Activated naive CD4-positive, alpha-beta T cell treated with anti-CD3 and anti-CD28 coated beads, Interleukin-2, amount 50 U/mL, for 24 hours (primary cell): ENCODE measurements around the gene NHLH2.

ENCODE experiments used
- H3K27ac Mint-ChIP-seq: one replicate; pipeline ENCODE4 v1.8.0; 2021; ENCODE audit warnings: mild to moderate bottlenecking, mixed read lengths
- H3K27me3 Mint-ChIP-seq: one replicate; pipeline ENCODE4 v1.8.0; 2021; ENCODE audit warnings: mixed read lengths
- H3K36me3 Mint-ChIP-seq: one replicate; pipeline ENCODE4 v1.8.0; 2021; ENCODE audit warnings: mixed read lengths
- H3K4me1 Mint-ChIP-seq: one replicate; pipeline ENCODE4 v1.8.0; 2021; ENCODE audit warnings: mixed read lengths
- H3K4me3 Mint-ChIP-seq: one replicate; pipeline ENCODE4 v1.8.0; 2021; ENCODE audit warnings: mild to moderate bottlenecking, mixed read lengths
- H3K9me3 Mint-ChIP-seq: one replicate; pipeline ENCODE4 v1.8.0; 2021; ENCODE audit warnings: mixed read lengths

Gene NHLH2

GRCh38 chr1:115840605-115841460 is at the start of gene NHLH2:
NHLH2 (minus strand) TSS chr1:115841126; CDS start chr1:115838372, 2,754 bp downstream.
- H3K4me1 Mint-ChIP-seq, result peaks cover 4% of the 10 kb centered on the region
- peak within 1 kb of the TSS; percentile 7 for H3K4me3 Mint-ChIP-seq
- H3K9me3 Mint-ChIP-seq, result peaks cover 5% of the 10 kb centered on the region
- H3K27me3 Mint-ChIP-seq, result peaks cover 45% of the 10 kb centered on the region
- H3K27ac Mint-ChIP-seq, result no peak within 1 kb of the TSS
- no peaks in the 10 kb centered on the region for H3K36me3 Mint-ChIP-seq

GRCh38 chr1:115890580-115890979 is 49.7 kb upstream of the NHLH2 start:
- Mint-ChIP-seq H3K27ac (no peak overlapping the region), H3K9me3 (no peaks in the 10 kb centered on the region), H3K27me3 (peaks cover 5% of the 10 kb centered on the region), H3K4me1 (no peaks in the 10 kb centered on the region), H3K4me3 (no peak overlapping the region), H3K36me3 (no peaks in the 10 kb centered on the region)

GRCh38 chr1:115888976-115889375 is 48.0 kb upstream of the NHLH2 start:
- Mint-ChIP-seq H3K9me3 (no peaks in the 10 kb centered on the region), H3K4me1 (no peaks in the 10 kb centered on the region), H3K27ac (no peak overlapping the region), H3K4me3 (no peak overlapping the region), H3K36me3 (no peaks in the 10 kb centered on the region), H3K27me3 (peaks cover 5% of the 10 kb centered on the region)

DNA sequence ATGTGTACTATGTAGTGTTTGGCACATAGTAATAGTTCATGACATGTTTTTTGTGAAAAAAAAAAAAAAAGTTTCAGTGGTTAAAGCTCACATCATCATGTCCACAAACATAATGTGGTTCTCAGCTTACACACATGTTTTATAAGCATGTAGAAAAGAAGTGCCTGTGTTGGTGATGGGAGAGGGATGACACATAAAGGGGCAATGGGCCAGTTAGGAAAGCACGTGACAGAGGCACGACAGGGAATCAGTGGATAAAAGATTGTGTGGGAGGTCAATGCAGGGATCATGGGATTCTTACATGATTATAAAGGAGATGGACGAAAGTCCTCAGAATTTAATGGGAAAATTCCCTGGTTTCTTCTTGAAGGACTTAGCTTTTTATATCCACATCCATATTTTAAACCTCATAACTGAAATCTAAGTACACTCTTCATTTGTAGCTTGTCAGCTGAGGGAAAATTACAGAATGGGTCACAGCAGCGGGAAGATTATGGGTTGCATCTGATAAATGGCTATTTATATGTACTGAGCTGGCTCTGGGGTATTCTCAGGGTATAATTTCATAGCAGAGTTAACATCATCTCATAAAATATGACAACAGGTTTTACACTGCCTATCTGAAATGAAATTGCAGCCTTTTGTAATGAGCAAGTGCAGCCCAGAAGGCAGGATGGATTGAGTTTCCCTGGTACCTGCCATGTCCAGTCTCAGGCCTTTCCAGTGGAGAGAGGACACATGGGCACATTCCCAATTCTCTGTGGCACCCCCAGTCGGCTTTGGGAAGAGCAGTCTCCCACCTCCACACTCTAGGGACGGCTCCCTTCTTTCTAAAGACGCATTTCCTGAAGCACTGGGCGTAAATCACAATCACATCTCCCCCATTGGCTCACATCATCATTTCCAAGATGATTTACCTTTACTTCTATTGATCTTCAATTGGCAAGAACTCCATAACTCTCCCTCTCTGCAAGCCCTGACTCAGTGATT is 42.3 kb upstream of the NHLH2 start:
- Mint-ChIP-seq H3K36me3 (no peaks in the 10 kb centered on the region), H3K4me1 (no peaks in the 10 kb centered on the region), H3K9me3 (no peaks in the 10 kb centered on the region), H3K27me3 (peaks cover 3% of the 10 kb centered on the region), H3K4me3 (no peak overlapping the region), H3K27ac (no peak overlapping the region)

- H3K4me1 Mint-ChIP-seq, result no peaks in the 10 kb centered on the region
- no peaks in the 10 kb centered on the region for H3K9me3 Mint-ChIP-seq
- no peak overlapping the region for H3K4me3 Mint-ChIP-seq
- H3K36me3 Mint-ChIP-seq, result no peaks in the 10 kb centered on the region
- H3K27me3 Mint-ChIP-seq, result peaks cover 4% of the 10 kb centered on the region
- no peak overlapping the region for H3K27ac Mint-ChIP-seq
Measured at GRCh38 chr1:115880981-115881672, 40.2 kb upstream of the NHLH2 start.

GRCh38 chr1:115879977-115880376 is 39.1 kb upstream of the NHLH2 start:
- Mint-ChIP-seq H3K27me3 (peaks cover 8% of the 10 kb centered on the region), H3K36me3 (no peaks in the 10 kb centered on the region), H3K4me1 (no peaks in the 10 kb centered on the region), H3K4me3 (no peak overlapping the region), H3K27ac (no peak overlapping the region), H3K9me3 (no peaks in the 10 kb centered on the region)

DNA sequence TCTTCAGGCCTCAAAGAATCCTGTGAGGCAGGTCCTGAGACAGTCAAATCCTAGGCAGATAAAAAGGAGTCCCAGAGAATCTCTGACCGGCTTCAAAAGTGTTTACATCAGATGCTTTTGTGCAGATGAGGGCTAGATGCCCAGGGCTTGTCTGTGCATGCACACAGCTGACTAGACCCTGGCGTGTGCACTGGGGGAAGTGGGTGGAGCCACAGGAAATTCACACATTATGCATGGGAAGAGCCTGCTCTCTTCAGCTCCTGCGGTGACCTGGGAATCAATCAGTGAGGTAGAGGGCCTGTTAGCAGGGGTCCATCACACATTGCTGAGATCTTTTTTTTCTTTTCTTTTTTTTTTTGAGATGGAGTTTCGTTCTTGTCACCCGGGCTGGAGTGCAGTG is 36.6 kb upstream of the NHLH2 start:
- Mint-ChIP-seq H3K9me3 (no peaks in the 10 kb centered on the region), H3K27ac (no peak overlapping the region), H3K36me3 (no peaks in the 10 kb centered on the region), H3K27me3 (peaks cover 12% of the 10 kb centered on the region), H3K4me3 (no peak overlapping the region), H3K4me1 (no peaks in the 10 kb centered on the region)

DNA sequence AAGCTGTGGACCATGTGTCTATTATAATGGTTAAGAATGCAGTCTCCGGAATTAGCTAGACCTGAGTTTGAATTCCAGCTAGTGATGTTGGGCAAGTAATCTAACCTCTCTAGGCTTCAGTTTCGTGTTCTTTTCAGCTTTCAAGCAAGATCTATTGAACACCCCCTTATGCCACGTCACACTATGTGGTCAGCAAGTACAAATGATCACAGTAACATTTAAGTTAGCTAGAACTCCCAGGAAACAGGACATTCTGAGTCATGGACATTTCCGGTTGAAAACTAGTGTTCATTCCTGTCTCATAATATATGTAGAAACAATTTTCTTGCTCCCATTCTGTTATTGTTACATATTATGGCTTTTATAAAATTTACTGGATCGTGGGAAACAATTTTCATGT is 34.0 kb upstream of the NHLH2 start:
- Mint-ChIP-seq H3K36me3 (no peaks in the 10 kb centered on the region), H3K27ac (no peak overlapping the region), H3K27me3 (peaks cover 15% of the 10 kb centered on the region)

DNA sequence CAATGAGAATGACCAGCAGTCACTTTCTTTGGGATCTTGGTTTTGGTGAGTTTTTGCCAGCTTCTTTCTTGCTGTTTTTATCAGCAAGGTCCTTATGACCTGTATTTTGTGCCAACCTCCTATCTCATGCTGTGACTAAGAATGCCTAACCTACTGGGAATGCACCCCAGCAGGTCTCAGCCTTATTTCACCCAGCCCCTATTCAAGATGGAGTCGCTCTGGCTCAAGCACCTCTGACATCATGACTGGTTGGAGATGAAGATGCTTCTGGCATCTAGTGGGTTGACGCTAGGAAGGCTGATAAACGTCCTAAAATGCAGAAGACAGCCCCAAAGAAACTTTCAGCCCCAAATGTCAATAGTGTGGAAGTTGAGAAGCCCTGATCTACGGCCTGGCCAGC is 33.6 kb upstream of the NHLH2 start:
- no peaks in the 10 kb centered on the region for H3K9me3 Mint-ChIP-seq
- no peak overlapping the region for H3K4me3 Mint-ChIP-seq
- H3K36me3 Mint-ChIP-seq, result no peaks in the 10 kb centered on the region
- H3K4me1 Mint-ChIP-seq, result no peaks in the 10 kb centered on the region
- H3K27ac Mint-ChIP-seq, result no peak overlapping the region
- H3K27me3 Mint-ChIP-seq, result peaks cover 15% of the 10 kb centered on the region

More for the DNA sequence above, 34.0 kb upstream of the NHLH2 start:
- H3K9me3 Mint-ChIP-seq, result no peaks in the 10 kb centered on the region
- no peak overlapping the region for H3K4me3 Mint-ChIP-seq
- H3K4me1 Mint-ChIP-seq, result no peaks in the 10 kb centered on the region

GRCh38 chr1:115873184-115873583 is 32.3 kb upstream of the NHLH2 start:
- Mint-ChIP-seq H3K4me3 (no peak overlapping the region), H3K9me3 (no peaks in the 10 kb centered on the region), H3K27me3 (peaks cover 11% of the 10 kb centered on the region), H3K36me3 (no peaks in the 10 kb centered on the region), H3K4me1 (no peaks in the 10 kb centered on the region), H3K27ac (no peak overlapping the region)

- H3K9me3 Mint-ChIP-seq, result no peaks in the 10 kb centered on the region
Measured at GRCh38 chr1:115869064-115869463, 28.1 kb upstream of the NHLH2 start.

DNA sequence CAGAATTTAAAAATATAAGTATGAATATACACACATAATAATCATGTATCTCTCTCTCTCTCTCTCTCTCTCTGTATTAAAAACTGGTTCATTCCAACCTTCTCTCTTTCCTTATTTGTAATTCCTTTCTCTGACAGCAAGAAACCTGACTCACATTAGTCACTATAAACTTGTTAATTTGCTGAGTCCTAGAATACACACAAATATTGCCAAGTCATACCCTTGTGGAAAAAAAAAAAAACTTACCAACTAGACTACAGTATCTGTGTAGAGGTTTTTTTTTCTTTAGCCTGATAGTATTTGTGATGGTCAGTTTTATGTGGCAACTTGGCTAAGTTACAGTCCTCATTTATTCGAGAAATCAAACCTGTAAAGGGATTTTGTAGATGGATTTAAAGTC is 26.3 kb upstream of the NHLH2 start:
- peaks cover 12% of the 10 kb centered on the region for H3K27me3 Mint-ChIP-seq
- no peaks in the 10 kb centered on the region for H3K36me3 Mint-ChIP-seq
- H3K9me3 Mint-ChIP-seq, result no peaks in the 10 kb centered on the region
- no peak overlapping the region for H3K4me3 Mint-ChIP-seq
- no peak overlapping the region for H3K27ac Mint-ChIP-seq
- H3K4me1 Mint-ChIP-seq, result no peaks in the 10 kb centered on the region

More at GRCh38 chr1:115869064-115869463, 28.1 kb upstream of the NHLH2 start:
- Mint-ChIP-seq H3K27ac (no peak overlapping the region), H3K36me3 (no peaks in the 10 kb centered on the region), H3K4me1 (no peaks in the 10 kb centered on the region), H3K27me3 (peaks cover 9% of the 10 kb centered on the region), H3K4me3 (no peak overlapping the region)

GRCh38 chr1:115865704-115866380 is 24.9 kb upstream of the NHLH2 start:
- Mint-ChIP-seq H3K36me3 (no peaks in the 10 kb centered on the region), H3K27me3 (peaks cover 20% of the 10 kb centered on the region), H3K4me3 (no peak overlapping the region), H3K4me1 (no peaks in the 10 kb centered on the region), H3K27ac (no peak overlapping the region), H3K9me3 (no peaks in the 10 kb centered on the region)

DNA sequence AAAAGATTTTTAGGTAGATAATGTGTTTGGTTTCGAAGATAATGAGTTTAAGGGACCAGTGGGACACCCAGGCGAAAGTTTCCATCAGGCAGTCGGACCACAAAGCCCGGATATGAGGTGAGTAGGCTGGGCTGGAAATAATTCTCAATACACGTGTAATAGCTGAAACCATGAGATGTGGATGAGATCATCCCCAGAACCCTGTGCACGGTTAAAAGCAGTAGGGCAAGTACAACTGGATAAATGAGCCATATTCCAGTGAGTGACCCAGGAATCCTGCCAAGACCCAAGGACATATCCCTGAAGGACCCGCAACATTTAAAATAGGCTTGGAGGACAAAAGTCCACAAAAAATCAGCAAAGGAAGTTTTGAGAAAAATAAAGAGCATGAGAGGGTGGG is 21.5 kb upstream of the NHLH2 start:
- Mint-ChIP-seq H3K9me3 (no peaks in the 10 kb centered on the region), H3K36me3 (no peaks in the 10 kb centered on the region), H3K27ac (no peak overlapping the region), H3K4me3 (no peak overlapping the region), H3K4me1 (no peaks in the 10 kb centered on the region), H3K27me3 (peaks cover 26% of the 10 kb centered on the region)

GRCh38 chr1:115854005-115854404 is 13.1 kb upstream of the NHLH2 start:
- Mint-ChIP-seq H3K36me3 (no peaks in the 10 kb centered on the region), H3K4me3 (no peak overlapping the region), H3K9me3 (peaks cover 16% of the 10 kb centered on the region), H3K4me1 (no peaks in the 10 kb centered on the region), H3K27me3 (peaks cover 38% of the 10 kb centered on the region), H3K27ac (no peak overlapping the region)
